BLaER1 (cell line): ENCODE data around the gene CRADD.
"Not testable (repeated sequence)": the region's sequence is repeated elsewhere in the genome, so short reads cannot be mapped to it uniquely, and the experiment has no call there.

ENCODE experiments used
- H3K27ac ChIP-seq: shearing (Covaris generic); formaldehyde crosslinking; 2 replicates; pipeline ENCODE4 v1.8.1; 2022
- H3K27me3 ChIP-seq: shearing (Covaris generic); formaldehyde crosslinking; 2 replicates; pipeline ENCODE4 v1.8.1; 2022
- H3K36me3 ChIP-seq: shearing (Covaris generic); formaldehyde crosslinking; 2 replicates; pipeline ENCODE4 v1.8.1; 2022
- H3K4me1 ChIP-seq: shearing (Covaris generic); formaldehyde crosslinking; 2 replicates; pipeline ENCODE4 v1.8.1; 2022
- H3K4me2 ChIP-seq: shearing (Covaris generic); formaldehyde crosslinking; 2 replicates; pipeline ENCODE4 v1.8.1; 2022
- H3K4me3 ChIP-seq: shearing (Covaris generic); formaldehyde crosslinking; 2 replicates; pipeline ENCODE4 v1.8.1; 2022
- H3K9ac ChIP-seq: shearing (Covaris generic); formaldehyde crosslinking; 2 replicates; pipeline ENCODE4 v1.8.1; 2022
- H3K9me3 ChIP-seq: shearing (Covaris generic); formaldehyde crosslinking; 2 replicates; pipeline ENCODE4 v1.8.1; 2022
- H4K20me1 ChIP-seq: shearing (Covaris generic); formaldehyde crosslinking; 2 replicates; pipeline ENCODE4 v1.8.1; 2022
- Cebpa-rat ChIP-seq: shearing (Covaris generic); IDR thresholded peaks from 2 replicates; pipeline ENCODE4 v1.8.1; 2022

CRADD gene

GRCh38 chr12:93751864-93752610, 74.9 kb downstream of the CRADD start:
- Histone ChIP-seq H3K36me3 (no peaks in the 10 kb centered on the region; the same call in 1 of the 2 replicates), H3K27me3 (no peaks in the 10 kb centered on the region), H3K27ac (no peak overlapping the region), H3K4me1 (no peaks in the 10 kb centered on the region), H3K9me3 (peaks cover 37% of the 10 kb centered on the region), H3K4me2 (no peak overlapping the region), H4K20me1 (no peaks in the 10 kb centered on the region), H3K9ac (no peak overlapping the region), H3K4me3 (no peak overlapping the region)
- no peak for TF ChIP-seq Cebpa-rat

GRCh38 chr12:93753285-93753684, 76.1 kb downstream of the CRADD start:
- Histone ChIP-seq H3K4me2 (no peak overlapping the region), H3K27ac (no peak overlapping the region), H3K4me1 (0 out of 2 replicates have a peak, but pooled peaks cover 6% of the 10 kb centered on the region), H3K36me3 (no peaks in the 10 kb centered on the region; the same call in 1 of the 2 replicates), H3K4me3 (no peak overlapping the region), H3K9ac (no peak overlapping the region), H3K9me3 (peaks cover 37% of the 10 kb centered on the region), H3K27me3 (no peaks in the 10 kb centered on the region), H4K20me1 (no peaks in the 10 kb centered on the region)
- no peak for TF ChIP-seq Cebpa-rat

GRCh38 chr12:93753838-93754429, 76.8 kb downstream of the CRADD start:
- Histone ChIP-seq H3K27ac (no peak overlapping the region), H3K27me3 (no peaks in the 10 kb centered on the region), H3K36me3 (no peaks in the 10 kb centered on the region; the same call in 1 of the 2 replicates), H4K20me1 (no peaks in the 10 kb centered on the region), H3K9ac (no peak overlapping the region), H3K4me3 (no peak overlapping the region), H3K4me2 (no peak overlapping the region), H3K4me1 (peaks cover 7% of the 10 kb centered on the region), H3K9me3 (peaks cover 37% of the 10 kb centered on the region)
- TF ChIP-seq Cebpa-rat = no peak

- not testable (repeated sequence) for H3K4me2 ChIP-seq, H3K27ac ChIP-seq, H3K36me3 ChIP-seq, H4K20me1 ChIP-seq, H3K27me3 ChIP-seq, H3K4me3 ChIP-seq, H3K9ac ChIP-seq
- Histone ChIP-seq H3K4me1 (peaks cover 16% of the 10 kb centered on the region), H3K9me3 (peaks cover 37% of the 10 kb centered on the region)
Observed at GRCh38 chr12:93754859-93755258, 77.7 kb downstream of the CRADD start.

GRCh38 chr12:93756288-93756687, 79.1 kb downstream of the CRADD start:
- Histone ChIP-seq H4K20me1 (no peaks in the 10 kb centered on the region), H3K36me3 (no peaks in the 10 kb centered on the region; the same call in 1 of the 2 replicates), H3K4me1 (peaks cover 16% of the 10 kb centered on the region), H3K27me3 (no peaks in the 10 kb centered on the region), H3K9ac (no peak overlapping the region), H3K4me3 (no peak overlapping the region), H3K4me2 (no peak overlapping the region), H3K27ac (no peak overlapping the region), H3K9me3 (peaks cover 37% of the 10 kb centered on the region)
- no peak for TF ChIP-seq Cebpa-rat

GRCh38 chr12:93757792-93758694, 80.9 kb downstream of the CRADD start:
- Histone ChIP-seq H3K36me3 (no peaks in the 10 kb centered on the region; the same call in 1 of the 2 replicates), H4K20me1 (no peaks in the 10 kb centered on the region), H3K4me3 (no peak overlapping the region), H3K27ac (no peak overlapping the region), H3K4me1 (peaks cover 16% of the 10 kb centered on the region), H3K4me2 (peak overlapping the region; percentile 4; the same call in 1 of the 2 replicates), H3K9ac (no peak overlapping the region), H3K27me3 (no peaks in the 10 kb centered on the region), H3K9me3 (peaks cover 25% of the 10 kb centered on the region)
- TF ChIP-seq Cebpa-rat = no peak

- Histone ChIP-seq H4K20me1 (no peaks in the 10 kb centered on the region), H3K4me1 (peaks cover 16% of the 10 kb centered on the region), H3K4me3 (no peak overlapping the region), H3K36me3 (no peaks in the 10 kb centered on the region; the same call in 1 of the 2 replicates), H3K9me3 (peaks cover 16% of the 10 kb centered on the region), H3K4me2 (peak overlapping the region; percentile 41), H3K27me3 (no peaks in the 10 kb centered on the region), H3K27ac (no peak overlapping the region), H3K9ac (no peak overlapping the region)
- no peak for TF ChIP-seq Cebpa-rat
Observed at GRCh38 chr12:93758801-93759373, 81.7 kb downstream of the CRADD start.

- Histone ChIP-seq H4K20me1 (no peaks in the 10 kb centered on the region), H3K36me3 (no peaks in the 10 kb centered on the region), H3K4me3 (no peak overlapping the region), H3K9me3 (peaks cover 9% of the 10 kb centered on the region), H3K4me2 (peak overlapping the region; percentile 41), H3K4me1 (peaks cover 16% of the 10 kb centered on the region), H3K27me3 (no peaks in the 10 kb centered on the region), H3K9ac (no peak overlapping the region), H3K27ac (no peak overlapping the region)
- TF ChIP-seq Cebpa-rat = no peak
Observed at GRCh38 chr12:93759512-93760081, 82.4 kb downstream of the CRADD start.

- no peaks in the 10 kb centered on the region for H3K36me3 ChIP-seq
- H3K4me1 ChIP-seq = peaks cover 16% of the 10 kb centered on the region
- TF ChIP-seq Cebpa-rat = no peak
- H4K20me1 ChIP-seq = no peaks in the 10 kb centered on the region
- no peak overlapping the region for H3K4me3 ChIP-seq
- no peaks in the 10 kb centered on the region for H3K27me3 ChIP-seq
- 0 out of 2 replicates have a peak, but pooled peaks cover 2% of the 10 kb centered on the region for H3K9me3 ChIP-seq
- H3K27ac ChIP-seq = no peak overlapping the region
- no peak overlapping the region for H3K9ac ChIP-seq
- no peak overlapping the region for H3K4me2 ChIP-seq
Observed at GRCh38 chr12:93760275-93760875, 83.2 kb downstream of the CRADD start.
